Activated naive CD4-positive, alpha-beta T cell treated with anti-CD3 and anti-CD28 coated beads, Interleukin-2, amount 50 U/mL, for 24 hours (primary cell): Measurements from ENCODE around the gene MAST4.

Experiments used
- H3K27ac Mint-ChIP-seq: one replicate; pipeline ENCODE4 v1.8.0; 2021; ENCODE audit warnings: mild to moderate bottlenecking, mixed read lengths
- H3K27me3 Mint-ChIP-seq: one replicate; pipeline ENCODE4 v1.8.0; 2021; ENCODE audit warnings: mixed read lengths
- H3K36me3 Mint-ChIP-seq: one replicate; pipeline ENCODE4 v1.8.0; 2021; ENCODE audit warnings: mixed read lengths
- H3K4me1 Mint-ChIP-seq: one replicate; pipeline ENCODE4 v1.8.0; 2021; ENCODE audit warnings: mixed read lengths
- H3K4me3 Mint-ChIP-seq: one replicate; pipeline ENCODE4 v1.8.0; 2021; ENCODE audit warnings: mild to moderate bottlenecking, mixed read lengths
- H3K9me3 Mint-ChIP-seq: one replicate; pipeline ENCODE4 v1.8.0; 2021; ENCODE audit warnings: mixed read lengths

Gene MAST4

DNA sequence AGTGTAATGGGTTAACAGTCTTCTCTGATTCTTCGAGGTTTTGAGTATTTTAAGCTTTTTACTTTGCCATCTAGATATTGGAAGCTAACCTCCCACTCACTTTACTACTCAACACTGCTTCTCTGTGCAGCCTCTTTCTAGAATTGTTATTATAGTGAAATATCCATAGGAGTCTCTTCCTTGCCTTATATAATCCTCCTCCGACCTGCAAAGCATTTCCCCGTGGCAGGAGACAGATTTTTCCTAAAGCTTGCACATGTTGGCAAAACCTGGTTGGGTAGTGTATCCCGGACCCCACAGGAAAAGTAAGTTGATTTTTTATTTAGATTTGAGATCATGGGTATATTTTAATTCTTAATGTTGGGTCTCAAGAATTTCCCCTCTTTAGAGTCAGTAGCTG is 351.3 kb downstream of the MAST4 start:
- Mint-ChIP-seq H3K9me3 (peaks cover 4% of the 10 kb centered on the region), H3K4me3 (no peak overlapping the region), H3K27me3 (peaks cover 8% of the 10 kb centered on the region), H3K36me3 (no peaks in the 10 kb centered on the region), H3K27ac (no peak overlapping the region), H3K4me1 (peaks cover 2% of the 10 kb centered on the region)

DNA sequence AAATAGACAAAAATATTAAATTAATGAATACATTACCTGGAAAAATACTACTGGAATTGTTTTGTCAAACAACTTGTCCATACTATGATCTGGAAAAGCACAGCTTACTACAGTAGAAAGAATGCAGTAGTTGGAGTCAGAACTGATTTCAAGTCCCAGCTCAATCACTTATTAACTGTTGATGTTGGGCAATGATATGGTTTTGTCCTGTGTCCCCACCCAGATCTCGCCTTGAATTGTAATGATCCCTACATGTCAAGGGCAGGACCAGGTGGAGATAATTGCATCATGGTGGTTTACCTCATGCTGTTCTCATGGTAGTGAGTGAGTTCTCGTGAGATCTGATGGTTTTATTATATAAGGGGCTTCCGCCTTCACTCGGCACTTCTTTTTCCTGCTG is 352.9 kb downstream of the MAST4 start:
- Mint-ChIP-seq H3K27me3 (peaks cover 10% of the 10 kb centered on the region), H3K27ac (no peak overlapping the region), H3K9me3 (peaks cover 4% of the 10 kb centered on the region), H3K4me1 (peaks cover 6% of the 10 kb centered on the region), H3K4me3 (no peak overlapping the region), H3K36me3 (no peaks in the 10 kb centered on the region)

- no peak overlapping the region for H3K4me3 Mint-ChIP-seq
- no peaks in the 10 kb centered on the region for H3K36me3 Mint-ChIP-seq
Observed at GRCh38 chr5:66952153-66952552, 356.0 kb downstream of the MAST4 start.

DNA sequence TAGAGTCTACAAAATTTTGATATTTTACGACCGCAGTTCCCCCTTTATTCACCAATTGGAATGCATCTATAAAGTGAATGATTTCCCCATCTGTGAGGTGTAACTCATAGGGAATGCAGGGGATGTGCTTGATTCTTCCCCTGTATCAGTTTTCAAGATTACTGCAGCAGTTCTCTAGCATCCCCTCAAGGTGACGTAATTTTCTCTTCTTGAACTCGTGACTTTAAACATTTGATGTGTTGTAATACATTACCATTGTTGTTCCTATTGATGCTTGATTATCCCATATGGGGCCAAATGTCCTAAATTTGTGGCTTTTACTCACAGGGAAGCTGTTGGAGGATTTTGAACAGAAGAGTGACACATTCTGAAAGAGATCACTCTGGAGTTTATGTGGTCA is 360.2 kb downstream of the MAST4 start:
- H3K36me3 Mint-ChIP-seq, result no peaks in the 10 kb centered on the region
- H3K27ac Mint-ChIP-seq, result no peak overlapping the region
- no peak overlapping the region for H3K4me3 Mint-ChIP-seq
- peaks cover 4% of the 10 kb centered on the region for H3K9me3 Mint-ChIP-seq
- H3K4me1 Mint-ChIP-seq, result peaks cover 6% of the 10 kb centered on the region
- H3K27me3 Mint-ChIP-seq, result peaks cover 6% of the 10 kb centered on the region

More at GRCh38 chr5:66952153-66952552, 356.0 kb downstream of the MAST4 start:
- Mint-ChIP-seq H3K27me3 (peaks cover 4% of the 10 kb centered on the region), H3K4me1 (peaks cover 6% of the 10 kb centered on the region), H3K27ac (no peak overlapping the region), H3K9me3 (peaks cover 4% of the 10 kb centered on the region)

GRCh38 chr5:66958201-66958979 is 362.2 kb downstream of the MAST4 start:
- Mint-ChIP-seq H3K27ac (no peak overlapping the region), H3K4me3 (no peak overlapping the region), H3K4me1 (no peaks in the 10 kb centered on the region), H3K27me3 (peaks cover 4% of the 10 kb centered on the region), H3K36me3 (no peaks in the 10 kb centered on the region), H3K9me3 (no peaks in the 10 kb centered on the region)

GRCh38 chr5:66958980-66959641 is 362.9 kb downstream of the MAST4 start:
- no peak overlapping the region for H3K4me3 Mint-ChIP-seq
- H3K9me3 Mint-ChIP-seq, result no peaks in the 10 kb centered on the region
- H3K27me3 Mint-ChIP-seq, result peaks cover 4% of the 10 kb centered on the region
- no peak overlapping the region for H3K27ac Mint-ChIP-seq
- H3K4me1 Mint-ChIP-seq, result no peaks in the 10 kb centered on the region
- no peaks in the 10 kb centered on the region for H3K36me3 Mint-ChIP-seq

DNA sequence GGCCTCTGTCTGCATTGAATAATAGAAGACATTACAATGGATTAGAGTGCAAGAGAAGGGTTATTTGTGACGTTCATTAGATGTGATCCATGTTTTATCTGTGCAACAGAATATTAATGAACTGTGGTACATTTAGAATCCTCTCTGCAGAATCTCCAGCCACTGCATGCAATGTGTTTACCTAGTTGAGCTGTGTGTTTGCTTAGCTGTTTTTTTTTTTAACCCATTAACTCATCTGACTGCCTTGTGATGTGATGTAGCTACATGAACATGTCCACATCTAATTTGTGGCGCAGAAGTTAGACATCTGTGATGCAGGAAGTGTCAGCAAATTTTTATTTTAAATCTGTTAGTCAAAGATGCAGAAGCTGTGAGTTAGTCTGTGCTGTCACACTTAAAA is 363.5 kb downstream of the MAST4 start:
- no peaks in the 10 kb centered on the region for H3K4me1 Mint-ChIP-seq

DNA sequence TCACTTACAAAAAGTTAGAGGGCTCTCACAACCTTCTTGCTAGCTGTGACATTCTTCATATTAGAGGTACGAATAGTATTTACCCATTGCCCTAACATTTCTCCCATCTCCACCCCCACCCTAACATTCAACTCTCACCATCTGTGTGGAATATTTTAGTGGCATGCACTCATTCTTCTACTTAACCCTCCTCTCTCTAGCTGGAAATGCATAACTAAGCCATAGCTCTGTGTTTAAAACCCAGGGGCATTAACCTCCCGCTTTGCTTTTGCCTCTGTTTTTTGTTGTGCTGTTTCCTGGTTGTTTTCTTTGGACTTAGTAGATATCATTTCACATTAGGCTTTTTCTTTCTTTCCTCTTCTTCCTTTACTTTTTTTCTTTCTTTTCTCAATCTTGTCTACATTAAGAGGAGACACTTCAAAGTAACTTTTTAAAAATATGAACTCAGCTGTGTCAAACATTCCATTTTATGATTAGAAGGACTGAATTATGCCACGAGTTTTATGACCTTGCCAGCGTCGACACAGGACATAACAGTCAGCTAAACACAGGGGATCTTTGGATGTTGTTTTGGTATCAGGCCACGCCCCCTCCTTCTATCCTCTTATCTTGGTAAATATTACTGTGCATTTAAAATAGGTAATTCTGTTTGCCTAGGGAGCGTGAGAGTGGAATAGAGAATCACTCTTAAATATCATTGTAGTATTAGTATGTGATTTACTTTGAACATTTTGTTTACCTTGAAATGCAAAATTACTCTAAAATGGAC is 364.4 kb downstream of the MAST4 start:
- H3K9me3 Mint-ChIP-seq, result no peaks in the 10 kb centered on the region
- peaks cover 4% of the 10 kb centered on the region for H3K27me3 Mint-ChIP-seq
- no peak overlapping the region for H3K4me3 Mint-ChIP-seq
- H3K27ac Mint-ChIP-seq, result no peak overlapping the region
- H3K36me3 Mint-ChIP-seq, result no peaks in the 10 kb centered on the region
- H3K4me1 Mint-ChIP-seq, result no peaks in the 10 kb centered on the region

More for the DNA sequence above, 363.5 kb downstream of the MAST4 start:
- H3K9me3 Mint-ChIP-seq, result no peaks in the 10 kb centered on the region
- H3K36me3 Mint-ChIP-seq, result no peaks in the 10 kb centered on the region
- H3K27ac Mint-ChIP-seq, result no peak overlapping the region
- H3K27me3 Mint-ChIP-seq, result peaks cover 4% of the 10 kb centered on the region
- H3K4me3 Mint-ChIP-seq, result no peak overlapping the region

- no peak overlapping the region for H3K27ac Mint-ChIP-seq
- peaks cover under 1% of the 10 kb centered on the region for H3K27me3 Mint-ChIP-seq
- H3K36me3 Mint-ChIP-seq, result no peaks in the 10 kb centered on the region
- no peaks in the 10 kb centered on the region for H3K9me3 Mint-ChIP-seq
- no peaks in the 10 kb centered on the region for H3K4me1 Mint-ChIP-seq
- no peak overlapping the region for H3K4me3 Mint-ChIP-seq
Observed at GRCh38 chr5:66963559-66963971, 367.4 kb downstream of the MAST4 start.

GRCh38 chr5:66966439-66966838 is 370.2 kb downstream of the MAST4 start:
- Mint-ChIP-seq H3K27ac (no peak overlapping the region), H3K27me3 (no peaks in the 10 kb centered on the region), H3K36me3 (no peaks in the 10 kb centered on the region), H3K4me3 (no peak overlapping the region), H3K4me1 (no peaks in the 10 kb centered on the region), H3K9me3 (no peaks in the 10 kb centered on the region)

GRCh38 chr5:66967102-66967501 is 370.9 kb downstream of the MAST4 start:
- no peak overlapping the region for H3K27ac Mint-ChIP-seq
- H3K4me1 Mint-ChIP-seq, result no peaks in the 10 kb centered on the region
- H3K27me3 Mint-ChIP-seq, result no peaks in the 10 kb centered on the region
- no peaks in the 10 kb centered on the region for H3K9me3 Mint-ChIP-seq
- H3K36me3 Mint-ChIP-seq, result no peaks in the 10 kb centered on the region
- no peak overlapping the region for H3K4me3 Mint-ChIP-seq

DNA sequence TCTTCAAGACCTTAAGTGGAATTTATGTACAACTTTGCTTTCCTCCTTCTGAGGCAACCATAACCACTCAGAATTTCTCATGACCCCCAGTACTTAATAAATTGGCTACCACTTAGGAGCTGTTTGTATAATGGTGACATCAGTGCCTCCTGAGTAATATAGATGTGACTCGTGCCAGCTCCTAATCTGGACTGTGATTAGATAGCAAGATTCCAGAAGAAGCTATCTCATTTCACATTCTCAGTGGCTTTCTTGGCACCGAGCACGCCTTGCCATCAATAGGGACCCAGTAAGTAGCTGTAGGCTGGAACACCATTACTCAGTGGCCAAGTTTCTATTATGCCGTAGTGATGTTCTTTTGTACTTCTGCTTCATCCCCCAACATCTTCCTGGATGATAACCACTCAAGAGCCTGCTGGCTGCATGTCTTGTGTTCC is 371.7 kb downstream of the MAST4 start:
- no peaks in the 10 kb centered on the region for H3K4me1 Mint-ChIP-seq

GRCh38 chr5:66969484-66969883 is 373.3 kb downstream of the MAST4 start:
- no peaks in the 10 kb centered on the region for H3K9me3 Mint-ChIP-seq
- no peak overlapping the region for H3K27ac Mint-ChIP-seq
- no peak overlapping the region for H3K4me3 Mint-ChIP-seq
- no peaks in the 10 kb centered on the region for H3K27me3 Mint-ChIP-seq
- H3K36me3 Mint-ChIP-seq, result no peaks in the 10 kb centered on the region
- no peaks in the 10 kb centered on the region for H3K4me1 Mint-ChIP-seq

More for the DNA sequence above, 371.7 kb downstream of the MAST4 start:
- Mint-ChIP-seq H3K4me3 (no peak overlapping the region), H3K27me3 (no peaks in the 10 kb centered on the region), H3K36me3 (no peaks in the 10 kb centered on the region), H3K9me3 (no peaks in the 10 kb centered on the region), H3K27ac (no peak overlapping the region)

GRCh38 chr5:66969963-66970362 is 373.8 kb downstream of the MAST4 start:
- no peaks in the 10 kb centered on the region for H3K9me3 Mint-ChIP-seq

GRCh38 chr5:66972004-66972403 is 375.8 kb downstream of the MAST4 start:
- H3K9me3 Mint-ChIP-seq, result no peaks in the 10 kb centered on the region
- no peak overlapping the region for H3K27ac Mint-ChIP-seq
- H3K27me3 Mint-ChIP-seq, result no peaks in the 10 kb centered on the region
- H3K36me3 Mint-ChIP-seq, result no peaks in the 10 kb centered on the region
- no peak overlapping the region for H3K4me3 Mint-ChIP-seq
- no peaks in the 10 kb centered on the region for H3K4me1 Mint-ChIP-seq

More at GRCh38 chr5:66969963-66970362, 373.8 kb downstream of the MAST4 start:
- H3K4me1 Mint-ChIP-seq, result no peaks in the 10 kb centered on the region
- H3K4me3 Mint-ChIP-seq, result no peak overlapping the region
- H3K27ac Mint-ChIP-seq, result no peak overlapping the region
- no peaks in the 10 kb centered on the region for H3K36me3 Mint-ChIP-seq
- H3K27me3 Mint-ChIP-seq, result no peaks in the 10 kb centered on the region

DNA sequence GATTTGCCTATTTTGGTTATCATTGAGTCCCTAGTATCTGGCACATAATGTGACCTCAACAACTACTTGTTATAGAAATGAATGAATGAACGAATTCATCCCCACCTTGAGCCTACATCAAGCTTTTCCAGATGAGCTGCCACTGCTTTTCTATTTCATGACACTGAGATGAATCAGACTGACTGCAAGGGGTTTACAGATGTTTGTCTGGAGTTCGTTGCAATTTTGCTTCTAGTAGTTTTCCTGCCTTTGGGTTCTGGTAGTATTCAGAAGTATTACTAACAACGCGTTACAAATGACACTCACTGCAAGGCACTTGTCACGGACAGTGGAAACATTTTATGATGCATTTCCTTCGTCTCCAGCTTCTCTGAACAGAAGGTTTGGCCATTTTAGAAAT is 378.1 kb downstream of the MAST4 start:
- Mint-ChIP-seq H3K27ac (no peak overlapping the region), H3K27me3 (no peaks in the 10 kb centered on the region), H3K4me3 (no peak overlapping the region), H3K9me3 (no peaks in the 10 kb centered on the region), H3K4me1 (no peaks in the 10 kb centered on the region), H3K36me3 (no peaks in the 10 kb centered on the region)
